IMR-90 (cell line): ENCODE measurements around the gene CRYZL1. TPM values are rescaled to one million over a fixed set of nuclear protein-coding genes. Genes with fewer than 3 reads are reported as not detected.

Experiments
- ATAC-seq: fragments of 200-7000 bp; cut with Tn5 transposase; 2 replicates; pipeline ENCODE4 v1.9.1; 2020; ENCODE audit warnings: low read depth, mild to moderate bottlenecking, moderate library complexity
- BruUV-seq: library from RNA; stranded (reverse); fragments of 400-500 nt; replicated peaks from 2 replicates; lab custom pipeline; 2021; lab: Mats Ljungman, UMichigan
- CTCF ChIA-PET: fragments of 300-600 bp; formaldehyde crosslinking; extraction: SDS; loops from one replicate; lab custom pipeline; 2021; ENCODE audit warnings: antibody characterized with exemption; lab: Yijun Ruan, JAX
- POLR2A ChIA-PET: fragments of 300-600 bp; sonication (Branson Sonifier 250); formaldehyde crosslinking; loops from one replicate; lab custom pipeline; 2022; ENCODE audit warnings: antibody characterized with exemption; ENCODE audit not compliant: unreplicated experiment; lab: Charles Lee
- DNase-seq: peaks from one replicate; pipeline ENCODE4 v3.0.0; 2013
- H2AFZ ChIP-seq: replicated peaks from 2 replicates; pipeline ENCODE3; 2013; ENCODE audit warnings: low read length, mild to moderate bottlenecking; ENCODE audit not compliant: poor library complexity
- H2AK5ac ChIP-seq: 2 replicates; pipeline ENCODE4 v1.6.1; 2013; ENCODE audit warnings: low read depth, low read length, inconsistent platforms
- H2AK9ac ChIP-seq: replicated peaks from 2 replicates; pipeline ENCODE3; 2013; ENCODE audit warnings: mild to moderate bottlenecking, low read depth, low read length, moderate library complexity; ENCODE audit not compliant: poor library complexity
- H2BK120ac ChIP-seq: 2 replicates; pipeline ENCODE4 v1.6.1; 2013; ENCODE audit warnings: low read depth, low read length, inconsistent platforms
- H2BK15ac ChIP-seq: 3 replicates; pipeline ENCODE4 v1.6.1; 2013; ENCODE audit warnings: low read depth, low read length, inconsistent platforms
- H2BK20ac ChIP-seq: 2 replicates; pipeline ENCODE4 v1.6.1; 2013; ENCODE audit warnings: low read depth, mild to moderate bottlenecking, inconsistent platforms, low read length, moderate library complexity
- H2BK5ac ChIP-seq: 2 replicates; pipeline ENCODE4 v1.6.1; 2013; ENCODE audit warnings: mild to moderate bottlenecking, low read depth, low read length, inconsistent platforms; ENCODE audit not compliant: poor library complexity, severe bottlenecking
- H3K14ac ChIP-seq: replicated peaks from 2 replicates; pipeline ENCODE4 v1.6.1; 2013; ENCODE audit warnings: low read depth, low read length, inconsistent platforms
- H3K18ac ChIP-seq: 2 replicates; pipeline ENCODE4 v1.6.1; 2013; ENCODE audit warnings: low read depth, low read length, control low read depth
- H3K23ac ChIP-seq: 2 replicates; pipeline ENCODE4 v1.6.1; 2013; ENCODE audit warnings: low read depth, low read length, inconsistent platforms
- H3K27ac ChIP-seq: 2 replicates; pipeline ENCODE4 v1.5.1; 2013; ENCODE audit warnings: mild to moderate bottlenecking, control low read depth, low read length; ENCODE audit not compliant: insufficient read depth
- H3K27me3 ChIP-seq: 2 replicates; pipeline ENCODE4 v1.6.1; 2013; ENCODE audit warnings: low read length; ENCODE audit not compliant: control insufficient read depth, insufficient read depth
- H3K36me3 ChIP-seq: 2 replicates; pipeline ENCODE4 v1.6.1; 2013; ENCODE audit warnings: low read length, mixed read lengths; ENCODE audit not compliant: control insufficient read depth, insufficient read depth
- H3K4ac ChIP-seq: 2 replicates; pipeline ENCODE4 v1.6.1; 2013; ENCODE audit warnings: low read depth, low read length, inconsistent platforms
- H3K4me1 ChIP-seq: 2 replicates; pipeline ENCODE4 v1.6.1; 2013; ENCODE audit warnings: low read length, mixed read lengths; ENCODE audit not compliant: control insufficient read depth, insufficient read depth
- H3K4me2 ChIP-seq: 2 replicates; pipeline ENCODE4 v1.6.1; 2013; ENCODE audit warnings: low read depth, mild to moderate bottlenecking, control low read depth, low read length, moderate library complexity
- H3K4me3 ChIP-seq: 2 replicates; pipeline ENCODE4 v1.5.1; 2013; ENCODE audit warnings: low read depth, mild to moderate bottlenecking, control low read depth, low read length, moderate library complexity; ENCODE audit not compliant: insufficient read depth
- H3K56ac ChIP-seq: 2 replicates; pipeline ENCODE4 v1.6.1; 2013; ENCODE audit warnings: low read length, inconsistent platforms; ENCODE audit not compliant: insufficient read depth; ENCODE audit errors: extremely low read depth
- H3K79me1 ChIP-seq, 2 experiments: 2 replicates each; pipeline ENCODE4 v1.6.1; 2013; ENCODE audit warnings: low read length in 2 of 2, inconsistent platforms in 1 of 2, low read depth in 1 of 2
- H3K9ac ChIP-seq: 2 replicates; pipeline ENCODE4 v1.6.1; 2013; ENCODE audit warnings: low read depth, low read length, control low read depth
- H3K9me1 ChIP-seq: 2 replicates; pipeline ENCODE4 v1.6.1; 2013; ENCODE audit warnings: low read length, inconsistent platforms; ENCODE audit not compliant: insufficient read depth
- H3K9me3 ChIP-seq: 2 replicates; pipeline ENCODE4 v1.6.1; 2013; ENCODE audit warnings: low read length; ENCODE audit not compliant: control insufficient read depth, insufficient read depth
- H4K20me1 ChIP-seq: 2 replicates; pipeline ENCODE4 v1.6.1; 2013; ENCODE audit warnings: low read length, inconsistent platforms; ENCODE audit not compliant: insufficient read depth
- H4K5ac ChIP-seq: 2 replicates; pipeline ENCODE4 v1.6.1; 2013; ENCODE audit warnings: mild to moderate bottlenecking, low read depth, low read length, control low read depth
- H4K8ac ChIP-seq, 2 experiments: 2 replicates each; pipeline ENCODE4 v1.6.1; 2013; ENCODE audit warnings: low read depth in 2 of 2, low read length in 2 of 2, control low read depth in 1 of 2, inconsistent platforms in 1 of 2
- H4K91ac ChIP-seq: 2 replicates; pipeline ENCODE4 v1.6.1; 2013; ENCODE audit warnings: low read depth, low read length, inconsistent platforms; ENCODE audit not compliant: insufficient read depth
- CEBPB ChIP-seq: IDR thresholded peaks from 2 replicates; pipeline ENCODE4 v1.6.1; 2012; ENCODE audit warnings: low read depth, low read length, improper control_type of control experiment
- CTCF ChIP-seq: conservative IDR thresholded peaks from 2 replicates; pipeline ENCODE4 v1.5.1; 2012; ENCODE audit warnings: mild to moderate bottlenecking, low read depth, low read length, improper control_type of control experiment
- ELK1 ChIP-seq: fragments of 150-350 bp; IDR thresholded peaks from 2 replicates; pipeline ENCODE4 v1.6.1; 2016; ENCODE audit warnings: low read depth, mild to moderate bottlenecking, low read length, moderate library complexity, borderline replicate concordance
- FOS ChIP-seq: fragments of 150-350 bp; IDR thresholded peaks from 2 replicates; pipeline ENCODE4 v1.6.1; 2016; ENCODE audit warnings: low read depth, low read length
- MAFK ChIP-seq: IDR thresholded peaks from 2 replicates; pipeline ENCODE4 v1.6.1; 2012; ENCODE audit warnings: low read depth, low read length, improper control_type of control experiment
- MXI1 ChIP-seq: IDR thresholded peaks from 2 replicates; pipeline ENCODE4 v1.6.1; 2012; ENCODE audit warnings: low read depth, mild to moderate bottlenecking, low read length, moderate library complexity, borderline replicate concordance
- NFE2L2 ChIP-seq: fragments of 150-350 bp; IDR thresholded peaks from 2 replicates; pipeline ENCODE4 v1.6.1; 2016; ENCODE audit warnings: low read depth, mild to moderate bottlenecking, low read length
- POLR2A ChIP-seq: IDR thresholded peaks from 2 replicates; pipeline ENCODE4 v1.6.1; 2012; ENCODE audit warnings: mild to moderate bottlenecking, low read depth, low read length
- RAD21 ChIP-seq: IDR thresholded peaks from 2 replicates; pipeline ENCODE4 v1.6.1; 2012; ENCODE audit warnings: low read length, improper control_type of control experiment
- SMC3 ChIP-seq: fragments of 150-350 bp; IDR thresholded peaks from 2 replicates; pipeline ENCODE4 v1.6.1; 2016; ENCODE audit warnings: low read depth, mild to moderate bottlenecking, antibody characterized with exemption, low read length, moderate library complexity
- USF2 ChIP-seq: fragments of 150-350 bp; IDR thresholded peaks from 2 replicates; pipeline ENCODE4 v1.6.1; 2017; ENCODE audit warnings: mild to moderate bottlenecking, antibody characterized with exemption, low read length, low read depth
- dilution Hi-C: fragments of 300-500 bp; cut with HindIII; formaldehyde crosslinking; loops from one replicate; pipeline ENCODE4 v1.14.3; 2018; ENCODE audit warnings: low sequenced_read_pairs; ENCODE audit not compliant: unreplicated experiment
- in situ Hi-C: fragments of 300-500 bp; cut with MboI; formaldehyde crosslinking; loops from 3 replicates; pipeline ENCODE4 v1.14.3; 2019; ENCODE audit warnings: low sequenced_read_pairs, inconsistent platforms, mixed read lengths
- intact Hi-C: fragments of 100-400 bp; cut with micrococcal nuclease; formaldehyde crosslinking; loops from 2 replicates; pipeline ENCODE4 v1.10.0; 2022
- polyA plus RNA-seq, 3 experiments: library from polyadenylated mRNA; depleted of rRNA; stranded (reverse); fragments of >200 nt; gene quantifications; 2 replicates each; pipeline ENCODE4 v1.2.3, GENCODE V29; 2012; ENCODE audit warnings: low replicate concordance in 1 of 3
- total RNA-seq: library from RNA; depleted of rRNA; stranded (reverse); fragments of >200 nt; gene quantifications from 2 replicates; pipeline ENCODE4 v1.2.3, GENCODE V29; 2012

The CRYZL1 gene
- total and polyA plus RNA-seq, 2 of the 4 experiments (the other 2 are of a cell fraction) = 19.9 to 28.5 TPM

- dilution Hi-C loops = no loop called here
- Histone ChIP-seq H3K79me1 (peaks cover 18 to 58% of the 10 kb centered on the region in 2 experiments), H2BK120ac (no peak overlapping the region), H3K36me3 (peaks cover 40% of the 10 kb centered on the region), H2BK15ac (no peak overlapping the region), H3K9me3 (no peaks in the 10 kb centered on the region), H4K91ac (no peak overlapping the region), H3K27me3 (no peaks in the 10 kb centered on the region), H3K9me1 (0 out of 2 replicates have a peak, but pooled peaks cover 4% of the 10 kb centered on the region), H2AFZ (no peak overlapping the region), H3K14ac (no peak overlapping the region), H3K4ac (no peak overlapping the region), H4K20me1 (peaks cover 67% of the 10 kb centered on the region), H3K4me2 (no peak overlapping the region), H3K18ac (no peak overlapping the region), H2AK9ac (no peak overlapping the region), H4K8ac (no peak overlapping the region), H4K5ac (no peak overlapping the region), H3K56ac (no peak overlapping the region), H3K23ac (no peak overlapping the region), H3K9ac (no peak overlapping the region), H3K4me1 (peaks cover 2% of the 10 kb centered on the region; the same call in 1 of the 2 replicates), H2BK20ac (no peak overlapping the region), H3K4me3 (no peak overlapping the region), H2AK5ac (no peak overlapping the region), H2BK5ac (no peak overlapping the region), H3K27ac (no peak overlapping the region)
- ChIA-PET CTCF (no interaction called here), POLR2A (no interaction called here)
- TF ChIP-seq ELK1 (no peak), FOS (no peak), RAD21 (no peak), MAFK (no peak), POLR2A (no peak), CTCF (no peak), MXI1 (no peak), CEBPB (no peak), NFE2L2 (no peak), SMC3 (no peak), USF2 (no peak)
- DNase-seq (no peak), ATAC-seq (no peak)
- in situ Hi-C loops = no loop called here
- intact Hi-C loops = no loop called here
- BruUV-seq = no TSS peak
These were observed 80.6 kb downstream of the CRYZL1 start for GRCh38 chr21:33560965-33561364.
